Kidney epithelial cell (primary cell): ENCODE measurements around the gene TP53TG5. TPM values are rescaled to one million over a fixed set of nuclear protein-coding genes. Genes with fewer than 3 reads are reported as not detected.

Experiments
- DNase-seq: peaks from one replicate; pipeline ENCODE4 v3.0.0-alpha.2; 2010; ENCODE audit warnings: low read depth
- H3K27me3 ChIP-seq: 2 replicates; pipeline ENCODE4 v1.6.0; 2011; ENCODE audit warnings: low read length; ENCODE audit not compliant: control insufficient read depth, insufficient read depth
- H3K36me3 ChIP-seq: 2 replicates; pipeline ENCODE4 v1.5.1; 2011; ENCODE audit warnings: low read length; ENCODE audit not compliant: control insufficient read depth, insufficient read depth
- H3K4me3 ChIP-seq: 2 replicates; pipeline ENCODE4 v1.5.1; 2011; ENCODE audit warnings: low read depth, mild to moderate bottlenecking, control low read depth, low read length
- total RNA-seq: library from RNA; depleted of rRNA; stranded (reverse); fragments of >200 nt; gene quantifications from 2 replicates; pipeline ENCODE4 v1.2.3, GENCODE V29; 2015
- TF ChIP-seq, protein P1 (sequence below): IDR thresholded peaks from 2 replicates; pipeline ENCODE4 v1.5.1; 2011; ENCODE audit warnings: mild to moderate bottlenecking, moderate library complexity, low read length, control low read depth, inconsistent platforms; ENCODE audit not compliant: insufficient read depth, poor library complexity, severe bottlenecking

Gene TP53TG5
- total RNA-seq, 1 donor from 2014 or later: not detected

GRCh38 chr20:45336530-45337366 is 41.4 kb downstream of the TP53TG5 start:
- peaks cover 2% of the 10 kb centered on the region for H3K36me3 ChIP-seq
- no peak overlapping the region for H3K4me3 ChIP-seq
- DNase-seq: peak; percentile 82
- TF ChIP-seq, protein P1, sequence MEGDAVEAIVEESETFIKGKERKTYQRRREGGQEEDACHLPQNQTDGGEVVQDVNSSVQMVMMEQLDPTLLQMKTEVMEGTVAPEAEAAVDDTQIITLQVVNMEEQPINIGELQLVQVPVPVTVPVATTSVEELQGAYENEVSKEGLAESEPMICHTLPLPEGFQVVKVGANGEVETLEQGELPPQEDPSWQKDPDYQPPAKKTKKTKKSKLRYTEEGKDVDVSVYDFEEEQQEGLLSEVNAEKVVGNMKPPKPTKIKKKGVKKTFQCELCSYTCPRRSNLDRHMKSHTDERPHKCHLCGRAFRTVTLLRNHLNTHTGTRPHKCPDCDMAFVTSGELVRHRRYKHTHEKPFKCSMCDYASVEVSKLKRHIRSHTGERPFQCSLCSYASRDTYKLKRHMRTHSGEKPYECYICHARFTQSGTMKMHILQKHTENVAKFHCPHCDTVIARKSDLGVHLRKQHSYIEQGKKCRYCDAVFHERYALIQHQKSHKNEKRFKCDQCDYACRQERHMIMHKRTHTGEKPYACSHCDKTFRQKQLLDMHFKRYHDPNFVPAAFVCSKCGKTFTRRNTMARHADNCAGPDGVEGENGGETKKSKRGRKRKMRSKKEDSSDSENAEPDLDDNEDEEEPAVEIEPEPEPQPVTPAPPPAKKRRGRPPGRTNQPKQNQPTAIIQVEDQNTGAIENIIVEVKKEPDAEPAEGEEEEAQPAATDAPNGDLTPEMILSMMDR: no peak
- no peaks in the 10 kb centered on the region for H3K27me3 ChIP-seq

DNA sequence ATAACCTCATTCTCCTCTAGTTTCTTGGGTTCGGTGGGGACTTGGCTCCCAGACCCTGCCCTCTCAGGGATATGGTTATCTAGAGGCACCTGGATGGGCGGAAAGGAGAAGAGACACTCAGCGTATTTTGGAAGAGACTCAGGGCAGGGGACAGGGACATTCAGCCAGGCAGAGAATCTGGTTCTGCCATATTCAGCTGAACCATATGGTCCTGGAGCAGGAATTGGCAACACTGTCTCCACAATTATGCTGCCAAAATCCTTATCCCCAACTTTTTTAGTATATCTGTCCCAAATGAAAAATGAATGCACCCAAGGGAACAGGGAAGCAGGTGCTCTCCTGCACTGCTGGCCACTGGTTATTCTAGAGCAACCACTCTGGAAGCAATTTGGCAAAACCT is 47.6 kb downstream of the TP53TG5 start:
- no peak for DNase-seq
- peaks cover 3% of the 10 kb centered on the region for H3K36me3 ChIP-seq
- TF ChIP-seq, protein P1: no peak
- no peak overlapping the region for H3K4me3 ChIP-seq
- H3K27me3 ChIP-seq: no peaks in the 10 kb centered on the region

- Histone ChIP-seq H3K36me3 (peaks cover 3% of the 10 kb centered on the region), H3K4me3 (no peak overlapping the region), H3K27me3 (no peaks in the 10 kb centered on the region)
- DNase-seq: no peak
- TF ChIP-seq, protein P1: no peak
Measured at GRCh38 chr20:45329497-45330319, 48.4 kb downstream of the TP53TG5 start.

GRCh38 chr20:45328451-45328850 is 49.7 kb downstream of the TP53TG5 start:
- TF ChIP-seq, protein P1: no peak
- H3K27me3 ChIP-seq: no peaks in the 10 kb centered on the region
- peaks cover 3% of the 10 kb centered on the region for H3K36me3 ChIP-seq
- H3K4me3 ChIP-seq: no peak overlapping the region
- DNase-seq: no peak

- TF ChIP-seq, protein P1: no peak
- DNase-seq: no peak
- H3K36me3 ChIP-seq: no peaks in the 10 kb centered on the region
Measured at GRCh38 chr20:45325371-45325770, 52.8 kb downstream of the TP53TG5 start.

More at GRCh38 chr20:45325371-45325770, 52.8 kb downstream of the TP53TG5 start:
- H3K4me3 ChIP-seq: no peak overlapping the region
- H3K27me3 ChIP-seq: no peaks in the 10 kb centered on the region
